ENCODE measurements around the gene KDM5A. TPM values are rescaled to one million over a fixed set of nuclear protein-coding genes. Genes with fewer than 3 reads are reported as not detected.

The KDM5A gene
- total and polyA plus RNA-seq, 2 donors from 2014 or later: 4.5 to 76.6 TPM

- FAIRE-seq: no peak
- TF ChIP-seq CTCF (IDR thresholded peaks at IDR 0.05; ENCODE audit: borderline replicate concordance, extremely low read depth, insufficient read depth): no peak
- peaks cover 12 to 68% (median 40%) of the 10 kb centered on the region in 3 donors for H3K36me3 ChIP-seq (ENCODE audit: control insufficient read depth in 2 of 3, insufficient read depth in 3 of 3, low read length in 3 of 3)
These were observed 70.2 kb downstream of the KDM5A start for GRCh38 chr12:318759-319515.

GRCh38 chr12:308511-308910, 80.6 kb downstream of the KDM5A start:
- FAIRE-seq: no peak
- TF ChIP-seq CTCF (IDR thresholded peaks at IDR 0.05; ENCODE audit: borderline replicate concordance, extremely low read depth, insufficient read depth): no peak

More at GRCh38 chr12:318759-319515, 70.2 kb downstream of the KDM5A start:
- Histone ChIP-seq H3K4me1 (ENCODE audit: control insufficient read depth in 2 of 3, insufficient read depth in 2 of 3, low read depth in 1 of 3, low read length in 3 of 3) (no peaks in the 10 kb centered on the region), H3K9me3 (ENCODE audit: control insufficient read depth in 2 of 3, insufficient read depth in 1 of 3, low read length in 3 of 3) (no peaks in the 10 kb centered on the region), H3K4me3 (ENCODE audit: low read length in 3 of 3) (no peak overlapping the region), H3K9ac (ENCODE audit: low read length in 3 of 3) (no peak overlapping the region), H3K27ac (ENCODE audit: low read depth in 2 of 2, low read length in 2 of 2) (no peak overlapping the region), H3K27me3 (ENCODE audit: control insufficient read depth, insufficient read depth, low read length) (no peaks in the 10 kb centered on the region)
- no peak for DNase-seq
- intact Hi-C loops (cut with DNase I): no loop called here

GRCh38 chr12:307406-307805, 81.7 kb downstream of the KDM5A start:
- H3K9ac ChIP-seq (ENCODE audit: low read length in 3 of 3): no peak overlapping the region
- no peaks in the 10 kb centered on the region for H3K27me3 ChIP-seq (ENCODE audit: control insufficient read depth, insufficient read depth, low read length)
- no peaks in the 10 kb centered on the region for H3K9me3 ChIP-seq (ENCODE audit: control insufficient read depth in 2 of 3, insufficient read depth in 1 of 3, low read length in 3 of 3)
- no peak for TF ChIP-seq CTCF (IDR thresholded peaks at IDR 0.05; ENCODE audit: borderline replicate concordance, extremely low read depth, insufficient read depth)
- no peak overlapping the region for H3K27ac ChIP-seq (ENCODE audit: low read depth in 2 of 2, low read length in 2 of 2)
- intact Hi-C loops (cut with DNase I): no loop called here
- DNase-seq: no peak
- H3K4me3 ChIP-seq (ENCODE audit: low read length in 3 of 3): no peak overlapping the region
- no peak for FAIRE-seq
- no peaks in the 10 kb centered on the region for H3K4me1 ChIP-seq (ENCODE audit: control insufficient read depth in 2 of 3, insufficient read depth in 2 of 3, low read depth in 1 of 3, low read length in 3 of 3)
- peaks cover 21 to 50% (median 28%) of the 10 kb centered on the region in 3 donors for H3K36me3 ChIP-seq (ENCODE audit: control insufficient read depth in 2 of 3, insufficient read depth in 3 of 3, low read length in 3 of 3)

More at GRCh38 chr12:308511-308910, 80.6 kb downstream of the KDM5A start:
- Histone ChIP-seq H3K27ac (ENCODE audit: low read depth in 2 of 2, low read length in 2 of 2) (no peak overlapping the region), H3K27me3 (ENCODE audit: control insufficient read depth, insufficient read depth, low read length) (no peaks in the 10 kb centered on the region), H3K36me3 (ENCODE audit: control insufficient read depth in 2 of 3, insufficient read depth in 3 of 3, low read length in 3 of 3) (peaks cover 21 to 57% (median 31%) of the 10 kb centered on the region in 3 donors), H3K9me3 (ENCODE audit: control insufficient read depth in 2 of 3, insufficient read depth in 1 of 3, low read length in 3 of 3) (no peaks in the 10 kb centered on the region), H3K4me3 (ENCODE audit: low read length in 3 of 3) (no peak overlapping the region), H3K4me1 (ENCODE audit: control insufficient read depth in 2 of 3, insufficient read depth in 2 of 3, low read depth in 1 of 3, low read length in 3 of 3) (no peaks in the 10 kb centered on the region), H3K9ac (ENCODE audit: low read length in 3 of 3) (no peak overlapping the region)
- peak in 2 of 5 donors; percentile 1 to 11 for DNase-seq
- intact Hi-C loops (cut with DNase I): no loop called here

Data from kidney (tissue), 14 donors.